GM19328 (cell line): ENCODE data around the gene ASB5.
"Not testable (repeated sequence)": the region's sequence is repeated elsewhere in the genome, so short reads cannot be mapped to it uniquely, and the experiment has no call there.

Experiments
- ATAC-seq: cut with Tn5 transposase; IDR thresholded peaks from one replicate; pipeline ENCODE4 v1.9.1; 2021; ENCODE audit warnings: mild to moderate bottlenecking, moderate library complexity; ENCODE audit not compliant: unreplicated experiment

The ASB5 gene

GRCh38 chr4:176268963-176269362, at the start of gene ASB5:
Gene ASB5, minus strand, starts transcription at chr4:176269222. Its CDS starts 114 bp downstream, at chr4:176269108.
- no peak for ATAC-seq

- no peak for ATAC-seq
These were observed 44.7 kb upstream of the ASB5 start for GRCh38 chr4:176313596-176314336.

- no peak for ATAC-seq
These were observed 40.8 kb upstream of the ASB5 start for GRCh38 chr4:176309772-176310171.

DNA sequence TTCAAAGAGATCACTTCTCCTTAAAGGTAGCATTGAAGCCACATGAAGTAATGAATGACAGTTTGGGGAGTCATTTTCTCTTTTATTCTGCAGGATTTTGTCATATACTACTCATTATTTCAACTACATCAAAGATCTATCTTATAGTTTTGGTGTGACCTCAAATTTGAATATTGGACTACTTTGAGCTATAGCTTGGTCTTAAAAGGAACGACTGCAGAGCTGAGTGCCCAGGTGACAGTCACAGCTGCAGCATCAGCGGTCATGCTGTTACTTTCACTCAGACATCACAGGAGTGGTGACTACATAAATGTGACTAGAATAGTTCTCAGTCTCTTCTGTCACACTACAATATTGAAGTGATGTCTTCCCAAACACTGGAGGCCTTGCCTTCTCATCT, 40.0 kb upstream of the ASB5 start:
- ATAC-seq = peak; percentile 98

- peak; percentile 32 for ATAC-seq
These were observed 39.4 kb upstream of the ASB5 start for GRCh38 chr4:176308441-176308840.

- ATAC-seq = no peak
These were observed 38.6 kb upstream of the ASB5 start for GRCh38 chr4:176307666-176307930.

- no peak for ATAC-seq
These were observed 38.0 kb upstream of the ASB5 start for GRCh38 chr4:176306837-176307665.

DNA sequence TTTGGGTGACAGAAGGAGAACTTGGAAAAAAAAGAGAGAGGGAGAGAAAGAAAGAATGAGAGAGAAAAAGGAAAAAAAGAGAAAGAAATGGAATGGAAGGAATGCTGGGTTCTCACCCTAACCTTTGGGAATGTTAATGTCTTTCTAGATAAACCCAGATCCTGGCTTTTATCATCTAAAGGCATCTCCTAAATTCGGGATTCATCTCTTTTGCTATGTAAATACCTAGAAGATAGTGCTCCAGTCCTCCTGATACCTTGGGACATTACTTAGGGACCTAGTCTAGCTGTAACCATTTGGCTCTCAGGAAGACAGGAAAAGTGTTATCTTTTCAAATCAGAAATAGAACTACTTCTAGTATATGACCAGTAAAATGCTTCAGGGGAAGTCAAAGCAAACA, 34.9 kb upstream of the ASB5 start:
- ATAC-seq = no peak

- ATAC-seq = no peak
These were observed 33.6 kb upstream of the ASB5 start for GRCh38 chr4:176302283-176303275.

- ATAC-seq = no peak
These were observed 31.5 kb upstream of the ASB5 start for GRCh38 chr4:176300565-176300964.

DNA sequence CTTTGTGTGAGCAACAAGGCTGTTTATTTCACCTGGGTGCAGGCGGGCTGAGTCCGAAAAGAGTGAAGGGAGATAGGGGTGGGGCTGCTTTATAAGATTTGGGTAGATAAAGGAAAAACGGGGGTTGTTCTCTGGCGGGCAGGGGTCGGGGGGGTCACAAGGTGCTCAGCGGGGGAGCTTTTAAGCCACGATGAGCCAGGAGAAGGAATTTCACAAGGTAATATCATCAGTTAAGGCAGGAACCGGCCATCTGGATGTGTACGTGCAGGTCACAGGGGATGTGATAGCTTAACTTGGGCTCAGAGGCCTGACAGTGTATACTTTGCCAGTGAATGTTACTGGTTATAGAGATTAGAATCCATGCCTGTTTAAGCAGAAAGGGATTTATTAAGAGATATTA, 31.0 kb upstream of the ASB5 start:
- no peak for ATAC-seq

GRCh38 chr4:176298664-176299063, 29.6 kb upstream of the ASB5 start:
- no peak for ATAC-seq

GRCh38 chr4:176295907-176296306, 26.9 kb upstream of the ASB5 start:
- ATAC-seq = not testable (repeated sequence)

- ATAC-seq = no peak
These were observed 24.6 kb upstream of the ASB5 start for GRCh38 chr4:176293660-176294059.

GRCh38 chr4:176292920-176293319, 23.9 kb upstream of the ASB5 start:
- ATAC-seq = no peak

DNA sequence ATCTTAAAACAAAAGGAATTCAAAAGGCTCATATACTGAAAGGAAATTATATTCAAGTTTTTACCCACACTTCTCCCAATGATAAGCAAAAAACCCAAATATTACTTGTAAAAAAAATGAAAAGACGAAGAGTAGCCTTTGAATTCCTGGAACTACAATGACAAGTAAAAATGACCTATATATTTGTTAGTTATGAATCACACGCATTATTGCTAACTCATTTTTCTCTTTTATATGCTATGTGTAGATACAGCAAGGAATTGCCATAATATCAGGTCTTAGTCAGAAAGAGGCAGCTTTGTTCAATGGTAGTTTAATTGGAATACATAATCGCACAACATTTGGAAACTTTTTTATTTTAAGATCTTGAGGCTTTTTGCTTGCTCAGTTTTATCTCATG, 22.7 kb upstream of the ASB5 start:
- ATAC-seq = no peak

- no peak for ATAC-seq
These were observed 21.5 kb upstream of the ASB5 start for GRCh38 chr4:176290520-176290919.

DNA sequence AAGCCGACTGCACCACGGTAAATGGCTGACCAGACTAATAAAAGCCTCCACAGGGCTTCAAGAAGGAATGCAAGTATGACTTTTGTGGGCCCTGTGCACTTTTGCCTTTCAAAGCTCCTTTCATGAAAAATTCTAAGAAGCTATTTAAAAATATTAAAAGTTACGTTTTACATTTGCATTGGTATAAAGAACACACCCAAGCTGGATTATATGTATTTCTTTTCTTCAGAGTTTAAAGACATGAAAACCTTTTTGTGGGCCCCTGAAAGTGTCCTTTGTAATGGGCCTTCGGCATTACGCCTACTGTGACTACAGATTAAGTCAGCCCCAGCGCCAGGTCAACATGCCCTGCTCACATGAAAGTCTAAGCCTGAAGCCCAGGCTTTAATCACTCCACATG, 20.5 kb upstream of the ASB5 start:
- no peak for ATAC-seq

- no peak for ATAC-seq
These were observed 19.0 kb upstream of the ASB5 start for GRCh38 chr4:176288020-176288419.

- ATAC-seq = no peak
These were observed 18.5 kb upstream of the ASB5 start for GRCh38 chr4:176287546-176287945.

- ATAC-seq = no peak
These were observed 17.7 kb upstream of the ASB5 start for GRCh38 chr4:176286728-176287127.
